ENCODE results near the gene ALOX5AP.

GRCh38 chr13:30802953-30803478 is 67.7 kb downstream of the ALOX5AP start:
- TF ChIP-seq GATA2 (IDR thresholded peaks at IDR 0.05; ENCODE audit: low read depth, low read length) = no peak
- no peak for TF ChIP-seq GATA3 (IDR thresholded peaks at IDR 0.05; ENCODE audit: low read depth, low read length)

All from SH-SY5Y (cell line).